ENCODE measurements around the gene GNB1L.

The GNB1L gene

DNA sequence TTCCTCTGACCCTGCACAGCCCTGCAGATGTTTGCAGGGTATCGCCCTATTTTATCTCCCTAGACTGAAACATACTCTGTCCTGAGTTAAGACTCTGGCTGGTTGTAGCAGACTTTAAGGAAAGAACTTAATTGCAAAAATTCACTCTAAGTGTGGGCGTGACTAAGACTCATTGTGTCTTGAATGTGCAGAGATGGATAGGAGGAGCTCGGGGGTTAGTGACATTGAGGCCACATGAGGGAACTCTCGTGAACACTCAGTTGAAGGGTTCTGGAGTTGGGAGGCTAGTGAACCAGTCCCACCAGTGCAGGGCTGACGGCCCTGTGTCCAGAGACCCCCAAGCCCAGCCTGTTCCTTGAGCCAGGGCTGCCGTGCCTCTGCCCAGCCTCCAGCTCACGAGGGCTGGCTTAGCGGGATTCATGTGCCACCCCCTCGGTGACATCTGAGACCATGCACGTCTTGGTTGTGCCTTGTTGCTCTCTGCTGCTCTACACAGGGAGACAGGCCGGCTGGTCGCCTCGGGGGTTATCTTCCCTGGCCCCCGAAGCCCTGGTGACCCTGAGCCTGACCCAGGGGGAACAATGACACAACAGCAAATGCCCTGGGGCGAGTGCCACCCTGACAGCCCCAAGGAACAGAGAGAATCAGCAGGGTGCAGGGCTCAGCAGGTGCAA is 105.5 kb downstream of the GNB1L start:
- no peak for DNase-seq (ENCODE audit: low read depth)

DNA sequence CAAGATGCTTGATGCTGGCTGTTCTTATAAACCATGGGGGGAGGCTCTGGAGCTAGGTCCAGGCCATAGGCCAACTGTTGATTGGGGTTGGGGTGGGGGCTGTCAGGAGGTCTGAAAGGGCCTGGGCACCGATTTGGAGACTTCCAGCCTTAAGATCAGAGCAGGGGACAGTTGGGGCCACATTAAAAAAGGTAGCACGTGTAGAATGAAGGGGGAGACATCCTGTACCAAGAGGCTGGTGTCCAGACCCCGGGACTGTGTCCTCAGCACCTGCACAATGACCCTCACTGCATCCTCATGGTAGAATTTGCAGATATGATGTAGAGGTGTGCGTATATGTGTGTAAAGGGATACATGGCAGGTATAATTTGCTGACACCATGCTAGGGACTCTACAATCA is 106.5 kb downstream of the GNB1L start:
- DNase-seq (ENCODE audit: low read depth) = no peak

DNA sequence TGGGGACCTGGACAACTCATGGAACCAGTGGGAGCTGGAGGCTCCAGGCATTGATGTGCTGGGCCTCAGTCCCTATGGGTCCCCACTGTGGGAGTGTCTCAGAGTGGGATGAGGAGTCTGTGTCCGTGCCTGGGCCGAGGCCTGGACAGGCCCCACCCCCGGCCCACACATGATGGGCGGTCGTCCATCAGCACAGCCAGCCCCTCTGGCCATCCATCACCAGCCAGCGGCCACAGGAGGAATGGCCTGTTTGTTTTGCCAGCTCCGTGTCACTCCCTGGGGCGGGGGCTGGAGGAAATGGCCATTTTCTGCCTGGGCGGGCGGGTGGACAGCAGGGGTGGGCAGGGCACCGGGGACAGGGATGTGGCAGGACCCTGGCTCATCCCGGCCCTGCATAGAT is 107.1 kb downstream of the GNB1L start:
- DNase-seq (ENCODE audit: low read depth) = no peak

DNA sequence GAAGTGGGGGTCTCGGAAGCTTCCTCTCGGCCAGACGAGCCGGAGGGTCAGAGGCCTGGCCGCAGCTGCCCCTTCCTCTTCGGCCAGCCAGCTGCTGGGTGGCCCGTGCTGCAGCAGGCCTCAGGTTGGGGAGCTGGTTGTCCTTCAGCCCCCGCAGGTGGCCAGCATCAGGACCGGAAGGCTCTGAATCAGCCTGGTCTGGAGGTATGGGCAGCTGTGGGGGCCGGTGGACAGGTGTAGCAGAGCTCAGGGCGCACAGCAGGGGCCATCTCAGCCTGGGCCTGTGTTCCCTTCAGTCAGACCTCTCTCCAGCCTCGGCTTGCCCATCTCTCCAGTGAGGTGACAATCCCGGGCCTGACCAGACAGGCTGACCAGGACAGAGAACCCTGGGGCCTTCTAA is 107.9 kb downstream of the GNB1L start:
- DNase-seq (ENCODE audit: low read depth) = no peak

DNA sequence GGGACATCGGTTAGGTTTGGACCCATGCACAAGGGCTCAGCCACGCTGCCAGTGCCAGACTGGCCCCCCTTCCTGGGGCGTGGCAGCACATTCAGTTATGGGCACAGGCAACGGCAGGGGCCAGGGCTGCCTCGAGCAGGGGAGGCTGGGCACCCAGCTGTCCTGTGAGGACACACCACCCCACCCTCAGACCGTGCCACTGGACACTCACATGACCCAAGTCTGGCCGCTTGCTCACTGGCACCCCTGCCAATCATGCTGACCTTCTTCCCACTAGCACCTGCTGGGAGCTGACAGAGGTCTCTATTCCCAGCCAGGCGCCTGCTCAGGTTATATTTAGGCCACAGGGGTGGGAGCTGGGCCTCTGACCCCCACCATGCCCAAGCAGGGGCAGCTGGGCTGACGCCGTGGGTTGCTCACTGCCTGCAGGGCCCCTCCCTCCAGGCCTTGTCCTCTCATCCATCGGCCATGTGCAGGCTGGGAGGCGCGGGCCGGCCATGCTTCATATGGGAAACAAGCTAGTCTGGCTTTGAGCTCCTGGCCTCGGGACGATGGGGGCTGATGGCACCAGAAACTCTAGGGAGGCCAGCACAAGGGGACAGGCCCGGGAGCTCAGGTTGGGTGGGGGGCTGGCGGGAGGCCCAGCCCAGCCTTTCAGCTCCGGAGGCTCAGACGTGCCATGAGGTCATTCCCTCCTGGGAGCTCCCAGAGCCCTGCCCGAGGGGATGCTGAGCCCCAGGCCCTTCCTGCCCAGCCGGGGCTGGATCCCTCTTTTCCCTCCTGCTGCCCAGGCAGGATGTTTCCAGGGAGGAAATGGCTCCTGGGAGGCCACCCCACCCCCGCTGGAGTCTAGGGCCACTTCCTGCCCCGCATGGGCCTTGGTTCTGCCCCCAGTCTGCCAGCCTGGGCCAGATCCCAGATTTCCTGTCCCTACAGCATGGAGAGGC is 109.2 kb downstream of the GNB1L start:
- no peak for DNase-seq (ENCODE audit: low read depth)

DNA sequence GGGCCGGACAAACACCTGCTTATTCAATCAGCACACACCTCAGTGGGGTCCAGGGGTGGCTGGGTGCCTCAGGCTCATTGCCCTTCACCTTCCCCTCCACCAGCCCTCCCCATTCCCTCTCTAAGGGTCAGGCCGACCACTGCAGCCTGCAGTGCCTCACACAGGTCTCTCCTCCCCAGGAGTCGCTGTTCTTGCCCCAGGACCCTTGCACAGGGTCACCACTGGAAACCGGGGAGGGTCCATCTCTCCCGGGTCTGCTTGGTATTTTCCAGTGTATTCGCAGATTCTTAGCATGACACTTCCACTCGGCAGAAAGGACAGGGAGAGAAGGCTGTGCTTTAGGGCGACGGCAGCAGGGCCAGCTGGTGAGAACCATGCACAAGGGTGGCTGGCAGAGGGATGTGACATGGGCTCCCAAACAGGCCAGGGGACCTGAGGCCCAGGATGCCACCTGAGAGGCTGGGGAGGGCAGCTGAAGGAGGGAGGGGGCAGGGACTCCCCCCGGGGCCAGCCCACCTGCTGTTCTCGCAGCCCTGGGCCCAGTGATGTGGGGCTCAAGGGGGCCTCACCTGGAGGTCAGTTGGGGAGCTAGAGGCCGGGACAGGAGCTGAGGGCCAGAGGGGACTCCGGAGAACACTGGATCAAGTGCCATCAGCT is 110.2 kb downstream of the GNB1L start:
- no peak for DNase-seq (ENCODE audit: low read depth)

DNA sequence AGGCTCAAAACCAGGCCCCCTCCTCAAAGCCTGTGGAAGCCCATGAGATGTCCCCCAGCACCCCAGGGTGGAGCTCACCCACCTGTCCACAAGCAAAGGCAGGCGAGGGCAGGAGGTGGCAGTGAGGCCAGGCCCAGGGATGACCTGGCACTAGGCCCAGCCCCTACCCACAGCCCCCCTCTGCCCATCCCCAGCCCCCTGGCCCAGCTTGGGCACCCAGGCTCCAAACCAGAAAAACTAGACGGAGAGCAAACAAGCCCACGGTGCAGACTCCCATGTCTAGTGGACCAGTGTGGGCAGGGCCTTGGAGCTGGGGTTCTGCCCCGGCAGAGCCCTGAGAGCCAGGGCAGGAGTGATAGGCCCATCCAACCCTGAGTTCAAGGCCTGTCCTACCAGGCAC is 111.0 kb downstream of the GNB1L start:
- DNase-seq (ENCODE audit: low read depth) = no peak

DNA sequence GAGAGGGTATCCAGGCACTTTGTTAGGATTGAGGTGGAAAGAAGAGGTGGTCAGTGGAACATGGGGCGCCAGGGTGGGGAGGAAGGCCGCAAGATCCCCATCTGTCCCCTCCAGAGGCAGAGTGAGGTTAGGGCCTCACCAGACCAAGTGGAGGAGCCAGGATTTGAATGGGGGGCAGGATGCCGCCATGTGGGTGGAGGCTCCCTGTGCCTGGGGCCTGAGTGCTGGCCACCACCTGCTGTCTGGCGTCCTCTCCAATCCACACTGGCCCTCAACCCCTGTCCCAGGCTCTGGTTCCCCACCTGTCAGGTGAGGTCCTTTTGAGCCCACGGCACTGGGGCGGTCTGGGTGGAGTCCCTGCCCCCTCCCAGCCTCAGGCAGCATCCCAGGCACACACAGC is 111.6 kb downstream of the GNB1L start:
- DNase-seq (ENCODE audit: low read depth) = no peak

DNA sequence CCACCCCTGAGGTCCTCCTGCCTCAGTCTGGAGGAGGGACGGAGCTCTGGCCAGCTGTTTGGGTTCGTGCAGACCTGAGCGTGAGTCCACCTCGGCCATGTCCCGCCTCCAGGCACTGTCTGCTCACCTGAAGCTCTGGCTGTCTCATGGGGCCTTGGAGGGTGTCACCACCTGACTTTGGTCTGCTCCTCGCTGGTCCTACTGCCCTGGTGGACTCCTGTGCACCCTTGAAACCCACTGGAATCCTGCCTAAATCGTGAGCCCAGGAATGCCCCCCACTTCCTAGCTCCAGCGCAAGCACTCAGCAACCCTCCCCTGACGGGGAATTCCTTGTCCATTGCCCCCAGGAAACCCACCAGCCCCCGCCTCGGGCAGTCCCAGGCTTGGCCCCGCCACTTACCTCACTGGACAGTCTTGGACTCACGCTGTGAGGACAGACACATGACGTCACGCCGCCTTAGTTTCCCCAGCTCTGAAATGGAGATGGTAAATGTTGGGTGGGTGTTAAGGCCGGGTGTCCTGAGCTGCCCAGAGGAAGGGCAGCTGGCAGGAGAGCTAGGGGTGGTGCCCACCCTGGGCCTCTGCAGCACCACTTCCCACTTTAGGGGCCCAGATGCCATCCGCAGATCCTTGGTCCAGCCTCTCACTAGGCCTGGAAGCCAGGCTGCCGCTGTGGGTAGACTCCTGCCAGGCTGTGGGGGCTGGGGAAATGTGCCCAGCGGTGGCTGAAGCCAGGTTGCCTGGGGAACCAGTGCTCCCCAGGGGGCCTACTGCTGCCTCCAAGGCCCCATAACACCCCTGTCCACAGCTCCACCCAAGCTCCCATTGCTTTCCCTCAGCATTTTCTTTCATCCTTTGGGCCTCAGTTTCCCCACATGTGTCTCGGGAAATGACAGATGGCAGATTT is 112.3 kb downstream of the GNB1L start:
- DNase-seq (ENCODE audit: low read depth) = no peak

DNA sequence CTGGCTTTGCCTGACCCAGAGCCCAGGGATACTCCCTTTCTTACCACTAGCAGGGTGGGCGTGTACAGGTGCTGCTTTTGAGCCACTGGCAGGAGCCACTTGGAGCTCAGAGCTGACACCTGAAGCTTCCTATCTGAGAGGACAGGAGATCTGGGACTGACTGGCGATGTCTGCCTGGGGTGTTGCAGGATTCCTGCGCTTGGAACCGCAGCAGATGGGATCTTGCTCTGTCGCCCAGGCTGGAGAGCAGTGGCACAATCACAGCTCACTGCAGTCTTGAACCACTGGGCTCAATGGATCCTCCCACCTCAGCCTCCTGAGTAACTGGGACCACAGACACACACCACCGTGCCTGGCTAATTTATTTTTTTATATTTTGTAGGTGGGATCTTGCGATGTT is 113.6 kb downstream of the GNB1L start:
- no peak for DNase-seq (ENCODE audit: low read depth)

DNA sequence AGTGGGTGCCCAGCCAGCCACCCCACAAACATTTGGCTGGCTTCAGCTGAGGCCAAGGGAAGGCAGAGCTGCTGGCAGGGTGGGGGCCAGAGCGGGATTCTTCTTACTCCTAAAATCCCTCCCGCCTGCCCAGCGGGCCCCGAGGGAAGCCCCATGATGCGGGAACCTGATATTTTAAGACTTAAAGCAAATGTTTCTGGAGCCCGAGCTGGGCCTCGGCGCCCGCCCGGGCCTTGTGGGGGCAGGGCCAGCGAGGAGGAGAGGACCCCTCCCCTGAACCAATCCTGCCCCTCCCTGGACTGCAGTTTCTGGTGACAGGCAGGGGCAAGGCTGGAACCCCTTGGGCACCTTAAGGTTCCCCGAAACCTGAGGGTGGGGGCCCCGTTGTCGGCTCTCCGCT is 114.1 kb downstream of the GNB1L start:
- no peak for DNase-seq (ENCODE audit: low read depth)

DNA sequence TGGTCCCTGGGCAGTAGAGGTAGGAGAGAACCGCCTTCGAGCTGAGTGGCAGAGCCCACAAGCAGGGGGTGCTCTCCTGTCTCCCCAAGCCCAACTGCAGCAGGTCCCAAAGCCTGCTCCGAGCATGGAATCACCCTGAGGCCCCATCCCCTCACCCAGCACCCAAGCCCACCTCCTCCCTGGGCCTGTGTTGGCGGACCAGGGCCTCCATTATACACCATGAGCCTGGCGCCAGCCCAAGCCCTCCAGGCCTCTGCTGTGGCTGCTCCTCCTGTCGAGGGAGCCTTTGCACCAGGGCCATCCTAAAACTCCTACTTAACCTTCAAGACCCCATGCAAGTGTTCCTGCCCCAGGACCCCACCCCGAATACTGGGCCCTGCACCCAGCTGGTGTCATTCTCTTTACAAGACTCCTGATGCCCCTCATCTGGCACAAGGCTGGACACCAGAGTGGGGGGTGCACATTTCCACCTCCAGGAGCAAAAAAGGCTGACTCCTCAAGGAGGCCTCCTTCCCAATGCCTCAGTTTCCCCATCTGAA is 114.7 kb downstream of the GNB1L start:
- no peak for DNase-seq (ENCODE audit: low read depth)

DNA sequence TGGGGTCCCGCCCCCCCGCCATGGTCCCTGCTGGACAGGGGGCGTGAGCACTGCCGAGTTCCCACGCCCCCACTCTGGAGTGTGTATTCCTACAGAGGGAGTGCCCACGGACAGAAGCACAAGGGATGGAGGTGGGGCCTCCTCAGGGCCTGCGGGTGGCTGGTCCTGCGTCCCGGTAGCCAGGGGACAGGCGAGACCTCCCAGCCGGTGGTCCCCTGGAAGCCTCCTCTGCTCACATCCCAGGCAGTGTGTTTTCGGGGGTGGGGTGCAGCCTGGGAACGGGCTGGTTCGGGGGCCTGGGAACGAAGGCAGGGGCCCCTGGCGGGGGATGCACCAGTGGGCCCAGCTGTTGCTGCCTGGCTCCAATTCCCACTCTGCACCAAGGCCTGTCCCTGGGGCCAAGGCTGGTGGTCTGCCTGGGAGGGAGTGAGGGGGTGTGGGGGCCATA is 115.2 kb downstream of the GNB1L start:
- no peak for DNase-seq (ENCODE audit: low read depth)

DNA sequence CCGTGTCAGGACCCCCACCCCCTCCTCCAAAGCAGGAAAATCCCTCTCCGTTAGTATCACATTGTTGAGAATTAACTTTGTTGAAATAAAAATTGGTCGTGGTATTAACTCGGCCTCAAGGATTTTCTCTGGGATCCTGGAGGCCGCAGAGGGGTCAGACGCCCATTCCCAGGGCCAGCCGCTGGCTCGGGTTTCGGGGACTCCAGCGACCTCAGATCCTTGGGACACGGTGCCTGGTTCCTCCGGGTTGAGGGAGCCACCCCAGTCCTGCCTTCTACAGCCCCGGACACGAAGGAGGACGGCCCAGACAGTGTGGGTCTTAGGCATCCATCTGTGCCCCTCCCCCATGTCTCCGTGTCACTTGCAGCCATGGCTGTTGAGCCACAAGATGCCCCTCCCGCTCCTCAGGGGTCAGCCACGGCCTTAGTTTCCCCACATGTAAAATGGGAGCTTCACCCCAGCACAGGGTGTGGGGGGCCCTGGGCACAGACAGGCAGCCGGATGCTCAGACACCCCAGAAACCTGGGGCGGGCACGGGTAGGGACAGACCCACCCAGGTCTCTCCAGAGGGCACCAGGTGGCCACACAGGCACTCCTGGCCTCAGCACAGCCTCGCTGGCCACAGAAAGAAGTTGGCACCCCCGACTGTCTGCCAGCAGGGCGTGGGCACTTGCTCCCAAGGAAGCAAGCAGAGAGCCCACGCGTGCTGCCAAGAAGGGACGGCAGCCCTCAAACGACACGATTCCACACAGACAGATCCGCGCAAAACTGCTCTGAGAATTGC is 115.8 kb downstream of the GNB1L start:
- no peak for DNase-seq (ENCODE audit: low read depth)

DNA sequence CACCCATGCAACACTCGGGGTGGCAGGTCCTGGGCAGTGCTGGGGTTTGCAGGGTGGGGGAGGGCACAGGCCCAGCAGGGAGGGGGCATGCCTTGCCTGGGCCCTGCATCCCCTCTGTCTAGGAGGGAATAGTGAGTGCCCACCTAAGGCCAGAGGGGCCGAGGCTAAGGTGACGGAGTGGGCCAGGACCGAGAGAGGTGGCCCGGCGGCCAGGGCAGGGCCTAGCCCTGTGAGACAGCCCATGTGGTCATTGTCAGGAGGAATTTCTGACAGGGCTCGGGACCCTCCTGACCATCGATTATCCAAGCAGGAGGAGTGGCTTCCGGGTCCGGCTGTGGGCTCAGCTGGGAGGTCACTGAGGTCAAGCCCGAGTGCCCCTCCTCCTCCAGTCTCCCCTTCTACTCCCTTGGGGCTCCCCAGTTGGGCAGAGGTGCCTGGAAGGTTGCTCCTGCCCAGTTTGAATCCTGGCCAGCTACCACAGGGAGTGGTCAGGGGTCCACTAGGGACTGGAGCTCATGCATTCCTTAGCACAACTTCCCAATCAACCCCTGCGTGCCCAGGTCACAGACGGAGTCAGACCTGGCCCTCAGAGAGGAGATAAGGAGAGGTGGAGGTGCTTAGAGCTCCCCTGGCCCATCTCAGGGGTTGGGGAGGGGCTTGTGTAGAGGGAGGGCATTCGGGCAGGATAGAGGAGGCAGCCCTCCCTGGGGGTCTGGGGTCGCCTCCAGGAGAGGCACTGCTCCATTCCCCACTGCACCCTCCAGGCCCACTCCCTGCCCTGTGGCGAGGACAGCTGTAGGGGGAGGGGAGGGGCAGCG is 116.6 kb downstream of the GNB1L start:
- no peak for DNase-seq (ENCODE audit: low read depth)

DNA sequence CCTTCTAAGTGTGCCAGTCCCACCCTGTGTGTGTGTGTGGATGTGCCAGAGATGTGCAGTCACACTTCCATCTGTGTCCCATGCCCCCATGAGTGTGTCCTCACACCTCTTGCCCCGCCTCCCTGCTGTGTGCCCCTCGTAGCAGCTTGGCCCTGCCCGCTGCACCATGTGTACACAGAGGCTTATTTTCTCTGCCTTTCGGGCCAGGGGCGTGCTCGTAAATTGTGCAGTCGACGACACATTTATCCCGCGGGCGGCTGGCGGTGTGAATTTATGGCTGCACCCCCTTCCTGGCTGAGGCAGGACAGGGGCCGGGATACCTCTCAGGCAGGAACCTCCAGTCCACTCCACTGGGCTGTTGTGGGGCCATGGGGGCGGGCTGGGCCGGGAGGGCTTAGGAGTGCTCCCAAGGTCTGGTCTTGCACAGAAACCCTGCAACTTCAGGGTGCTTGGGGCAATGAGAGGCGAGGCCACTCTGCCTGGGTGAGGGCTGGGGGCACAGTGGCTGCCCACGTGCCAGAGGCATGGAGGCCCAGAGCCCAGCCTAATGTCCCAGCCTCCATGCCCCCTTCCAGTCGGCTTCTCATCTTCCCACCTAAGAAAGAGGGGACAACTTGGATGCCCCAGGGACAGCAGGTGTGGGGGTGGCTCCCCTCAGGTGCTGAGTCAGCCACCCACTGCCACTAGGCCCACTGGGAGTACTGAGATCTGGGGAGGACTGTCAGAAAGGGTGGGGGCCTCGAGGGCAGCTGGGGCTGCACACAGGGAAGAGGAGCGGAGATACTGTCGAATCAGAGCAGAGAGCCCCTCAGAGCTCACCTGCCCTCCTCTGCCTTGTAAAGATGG is 118.8 kb downstream of the GNB1L start:
- no peak for DNase-seq (ENCODE audit: low read depth)

DNA sequence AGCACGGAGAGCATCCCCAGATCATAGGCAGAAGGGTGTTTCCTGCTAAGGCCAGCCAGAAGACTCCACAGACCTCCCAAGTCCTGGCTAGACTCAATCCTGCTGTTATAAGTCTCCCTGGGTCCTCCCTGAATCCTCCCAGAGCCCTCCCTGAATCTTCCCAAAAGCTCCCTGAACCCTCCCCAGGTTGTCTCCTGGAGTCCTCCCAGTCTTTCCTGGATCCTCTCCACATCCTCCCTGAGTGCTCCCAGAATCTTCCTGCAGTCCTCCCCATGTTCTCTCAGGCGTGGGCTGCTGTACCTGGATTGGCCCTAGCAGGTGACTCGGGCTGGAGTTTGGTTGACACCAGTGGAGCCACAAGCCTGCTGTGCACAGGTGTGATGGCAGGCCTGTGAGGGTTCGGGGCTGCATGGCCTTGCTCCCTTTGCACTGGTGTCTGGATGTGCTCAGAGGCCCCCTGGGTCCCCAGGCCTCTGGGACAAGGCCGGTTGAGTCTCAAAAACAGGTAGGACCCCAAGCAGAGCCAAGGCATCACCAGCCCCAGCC is 119.8 kb downstream of the GNB1L start:
- no peak for DNase-seq (ENCODE audit: low read depth)

DNA sequence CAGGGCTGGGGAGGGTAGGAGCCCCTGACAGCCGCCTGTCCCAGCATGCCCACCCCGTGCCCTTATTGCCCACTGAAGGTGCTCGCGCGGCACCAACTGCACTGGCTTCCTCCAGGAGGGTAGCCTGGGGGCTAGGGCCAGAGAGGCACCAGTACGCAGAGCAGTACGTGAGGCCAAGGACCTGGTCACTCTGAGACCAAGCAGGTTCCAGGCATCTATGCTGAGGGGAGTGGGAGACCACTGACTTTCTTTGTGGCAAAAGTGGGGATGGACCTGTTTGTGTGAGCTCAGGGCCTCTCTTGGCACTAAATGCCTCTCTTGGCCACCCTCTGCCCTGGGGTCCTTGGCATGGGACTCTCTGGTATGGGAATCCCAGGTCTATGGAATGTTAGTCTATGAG is 120.5 kb downstream of the GNB1L start:
- DNase-seq (ENCODE audit: low read depth) = no peak

DNA sequence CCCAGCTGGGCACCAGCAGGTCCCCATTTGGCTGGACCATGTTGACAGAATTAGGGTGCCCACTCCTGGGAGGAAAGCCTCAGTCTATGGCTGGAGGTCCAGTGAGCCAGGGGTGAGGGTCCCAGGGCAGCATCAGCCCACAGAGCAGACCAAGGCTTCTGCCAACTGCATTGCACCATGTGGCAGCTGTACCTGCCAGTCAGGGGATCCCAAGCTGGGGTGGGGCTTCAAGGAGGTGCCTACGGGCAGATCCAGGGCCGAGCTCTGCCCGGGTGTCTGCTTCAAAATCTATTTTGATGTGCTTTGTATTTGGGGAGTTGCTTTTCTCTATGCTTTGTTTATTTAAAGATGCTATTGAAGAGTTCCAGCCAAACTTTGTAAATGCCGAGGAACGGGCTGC is 120.9 kb downstream of the GNB1L start:
- no peak for DNase-seq (ENCODE audit: low read depth)

All from activated T-helper 1 cell treated with Interleukin-2 at 50 U/mL for 16 hours (primary cell).